IgD-negative memory B cell (primary cell): ENCODE data around the gene HRH2. TPM values are rescaled to one million over a fixed set of nuclear protein-coding genes. Genes with fewer than 3 reads are reported as not detected.

Experiments used
- H3K27ac Mint-ChIP-seq, 3 donors: one replicate each; pipeline ENCODE4 v1.8.0; 2020 to 2022; ENCODE audit warnings: mild to moderate bottlenecking in 3 of 3, mixed read lengths in 3 of 3, moderate library complexity in 1 of 3
- H3K27me3 Mint-ChIP-seq: one replicate; pipeline ENCODE4 v1.8.0; 2021; ENCODE audit warnings: mixed read lengths
- H3K36me3 Mint-ChIP-seq: one replicate; pipeline ENCODE4 v1.8.0; 2020; ENCODE audit warnings: mild to moderate bottlenecking, mixed read lengths
- H3K4me1 Mint-ChIP-seq, 3 donors: one replicate each; pipeline ENCODE4 v1.8.0; 2020 to 2022; ENCODE audit warnings: mixed read lengths in 3 of 3, mild to moderate bottlenecking in 1 of 3
- H3K4me3 Mint-ChIP-seq, 4 donors: one replicate each; pipeline ENCODE4 v1.8.0; 2020 to 2022; ENCODE audit warnings: mild to moderate bottlenecking in 4 of 4, mixed read lengths in 4 of 4, moderate library complexity in 3 of 4
- H3K9me3 Mint-ChIP-seq, 3 donors: one replicate each; pipeline ENCODE4 v1.8.0; 2020 to 2021; ENCODE audit warnings: mixed read lengths in 3 of 3, mild to moderate bottlenecking in 1 of 3
- polyA plus RNA-seq: library from polyadenylated mRNA; unstranded; fragments of 300-500 nt; fragmentation: Illumina TruSeq; gene quantifications from one replicate; pipeline ENCODE4 v1.2.3, GENCODE V29; 2021

The HRH2 gene
- polyA plus RNA-seq, 1 donor from 2014 or later, result 0.49 TPM

DNA sequence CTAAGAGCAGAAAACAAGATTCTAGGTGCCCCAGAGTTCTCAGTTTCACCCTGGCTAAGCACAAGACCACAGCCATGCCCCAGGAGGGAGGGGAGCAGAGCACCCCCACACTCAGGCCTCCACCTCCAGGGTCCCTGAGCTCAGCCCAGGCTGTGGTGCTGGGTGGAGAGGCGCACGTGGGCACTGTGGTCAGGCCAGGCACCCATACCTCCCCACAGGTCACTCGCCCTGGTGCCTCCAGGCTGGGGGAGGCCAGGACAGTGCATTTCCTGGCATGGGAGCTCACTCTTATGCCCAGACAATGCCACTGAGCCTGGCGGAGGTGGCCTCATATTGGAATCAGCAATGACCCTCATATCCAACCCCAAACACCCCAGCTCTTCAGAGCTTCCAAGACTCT, 78.8 kb downstream of the HRH2 start:
- no peak overlapping the region for H3K27ac Mint-ChIP-seq

DNA sequence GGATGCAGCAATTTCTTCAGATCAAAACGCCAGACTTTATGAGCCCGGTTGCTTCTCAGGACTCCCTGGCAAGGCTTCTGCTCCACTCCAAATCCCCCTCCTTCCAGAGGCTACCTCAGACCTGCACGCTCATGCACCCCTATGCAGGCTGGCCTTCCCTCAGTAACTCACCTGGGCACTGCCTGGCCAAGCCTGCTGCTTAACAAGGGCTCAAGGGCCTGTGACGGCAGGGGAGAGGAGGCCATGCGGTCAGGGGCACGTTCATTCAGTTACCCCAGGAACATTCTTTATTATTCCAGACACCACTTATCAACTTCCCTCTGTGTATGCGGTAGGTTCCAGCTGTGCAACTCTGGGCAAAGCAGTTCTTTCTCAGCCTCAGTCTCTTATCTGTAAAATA, 79.6 kb downstream of the HRH2 start:
- Mint-ChIP-seq H3K36me3 (no peaks in the 10 kb centered on the region), H3K9me3 (peaks cover 0 to 4% (median 2%) of the 10 kb centered on the region in 3 donors), H3K27me3 (peaks cover 26% of the 10 kb centered on the region), H3K4me1 (no peaks in the 10 kb centered on the region), H3K27ac (no peak overlapping the region), H3K4me3 (no peak overlapping the region)

More for the DNA sequence above, 78.8 kb downstream of the HRH2 start:
- Mint-ChIP-seq H3K27me3 (peaks cover 27% of the 10 kb centered on the region), H3K4me1 (no peaks in the 10 kb centered on the region), H3K9me3 (peaks cover 0 to 4% (median 2%) of the 10 kb centered on the region in 3 donors), H3K36me3 (no peaks in the 10 kb centered on the region), H3K4me3 (no peak overlapping the region)

DNA sequence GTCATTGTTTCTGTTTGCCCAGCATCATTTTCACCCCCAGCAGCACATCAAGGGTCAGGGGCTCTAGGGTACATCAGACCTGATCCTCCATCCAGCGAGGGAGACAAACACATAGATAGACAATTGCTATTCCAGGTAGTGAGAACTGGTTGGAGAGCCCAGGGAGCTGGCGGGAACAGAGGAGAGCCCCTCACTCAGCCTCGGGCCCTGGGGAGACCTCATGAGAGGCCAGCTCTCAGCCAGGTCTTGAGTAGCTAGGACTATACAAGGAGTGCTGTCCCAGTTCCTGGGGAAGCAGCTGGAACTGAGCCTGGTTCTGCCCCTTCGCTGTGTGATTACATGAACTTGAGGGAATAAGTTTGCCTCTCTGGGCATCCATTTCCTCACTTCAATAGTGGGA, 80.3 kb downstream of the HRH2 start:
- Mint-ChIP-seq H3K27me3 (peaks cover 27% of the 10 kb centered on the region), H3K36me3 (no peaks in the 10 kb centered on the region), H3K9me3 (peaks cover 0 to 4% (median 0%) of the 10 kb centered on the region in 3 donors), H3K4me3 (no peak overlapping the region), H3K4me1 (no peaks in the 10 kb centered on the region), H3K27ac (peak overlapping the region in 1 of 3 donors; percentile 4)

DNA sequence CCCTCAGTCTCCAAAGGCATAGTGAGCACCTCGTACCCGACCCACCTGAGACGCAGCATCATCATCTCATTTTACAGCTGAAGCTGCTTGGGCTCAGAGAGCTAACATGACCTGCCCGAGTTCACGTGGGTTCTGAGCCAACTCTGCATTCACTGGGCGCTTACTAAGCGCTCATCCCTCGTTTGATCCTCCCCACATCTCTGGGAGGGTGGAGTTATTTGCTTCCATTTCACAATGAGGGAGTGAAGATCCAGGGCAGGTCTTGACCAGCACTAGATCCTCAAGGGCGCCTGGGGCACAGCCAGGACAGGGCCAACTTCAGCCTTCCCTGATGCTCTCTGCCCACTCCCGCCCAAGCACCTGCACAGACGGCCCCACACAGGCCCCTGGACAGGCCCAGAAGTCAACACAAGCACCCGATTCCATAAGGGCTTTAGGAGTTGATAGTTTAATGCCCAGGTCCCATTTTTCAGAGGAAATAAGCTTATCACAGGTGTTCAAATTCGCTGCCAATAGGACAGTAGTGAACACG, 80.8 kb downstream of the HRH2 start:
- Mint-ChIP-seq H3K27ac (no peak overlapping the region), H3K4me3 (no peak overlapping the region), H3K27me3 (peaks cover 26% of the 10 kb centered on the region), H3K36me3 (no peaks in the 10 kb centered on the region), H3K9me3 (peaks cover 0 to 2% (median 0%) of the 10 kb centered on the region in 3 donors), H3K4me1 (no peaks in the 10 kb centered on the region)

DNA sequence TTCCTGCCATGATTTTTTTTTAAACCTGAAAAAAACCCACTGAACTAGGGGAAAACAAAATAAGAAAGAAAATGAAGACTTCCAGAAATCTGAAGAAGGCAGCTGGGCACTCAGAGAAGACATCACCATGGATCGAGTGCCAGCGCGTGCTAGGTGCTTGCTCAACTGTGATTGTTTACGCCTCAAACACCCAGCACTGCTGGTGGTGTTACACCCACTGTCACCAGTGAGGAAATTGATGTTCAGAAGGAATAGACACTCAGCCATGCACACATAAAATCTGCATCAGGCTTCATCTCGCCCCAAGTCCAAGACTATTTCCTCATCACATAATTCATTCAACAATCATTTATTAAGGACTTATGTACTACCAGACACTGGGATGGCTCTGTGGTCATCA, 82.1 kb downstream of the HRH2 start:
- Mint-ChIP-seq H3K36me3 (no peaks in the 10 kb centered on the region), H3K9me3 (peaks cover 0 to 2% (median 0%) of the 10 kb centered on the region in 3 donors), H3K27ac (no peak overlapping the region), H3K27me3 (peaks cover 26% of the 10 kb centered on the region), H3K4me3 (no peak overlapping the region), H3K4me1 (no peaks in the 10 kb centered on the region)

DNA sequence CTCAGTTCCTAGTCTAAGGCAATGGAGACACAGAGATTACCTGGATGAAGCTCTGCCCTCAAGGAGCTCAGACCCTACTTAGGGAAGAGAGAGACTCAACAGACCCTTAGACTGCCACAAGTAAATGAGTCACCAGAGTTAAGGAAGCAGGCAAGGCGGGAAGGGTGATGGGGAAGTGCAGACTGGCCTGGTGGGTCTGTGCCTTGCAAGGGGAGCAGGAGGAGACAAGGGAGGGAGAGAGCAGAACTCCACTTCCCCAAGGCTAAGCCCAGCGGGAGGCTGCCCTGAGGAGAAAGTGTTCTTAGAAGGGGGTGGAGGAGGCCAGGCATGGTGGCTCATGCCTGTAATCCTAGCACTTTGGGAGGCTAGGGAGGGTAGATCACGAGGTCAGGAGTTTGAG, 83.7 kb downstream of the HRH2 start:
- Mint-ChIP-seq H3K4me1 (no peaks in the 10 kb centered on the region), H3K27me3 (peaks cover 26% of the 10 kb centered on the region), H3K27ac (no peak overlapping the region), H3K9me3 (peaks cover 0 to 2% (median 0%) of the 10 kb centered on the region in 3 donors), H3K4me3 (no peak overlapping the region), H3K36me3 (no peaks in the 10 kb centered on the region)

DNA sequence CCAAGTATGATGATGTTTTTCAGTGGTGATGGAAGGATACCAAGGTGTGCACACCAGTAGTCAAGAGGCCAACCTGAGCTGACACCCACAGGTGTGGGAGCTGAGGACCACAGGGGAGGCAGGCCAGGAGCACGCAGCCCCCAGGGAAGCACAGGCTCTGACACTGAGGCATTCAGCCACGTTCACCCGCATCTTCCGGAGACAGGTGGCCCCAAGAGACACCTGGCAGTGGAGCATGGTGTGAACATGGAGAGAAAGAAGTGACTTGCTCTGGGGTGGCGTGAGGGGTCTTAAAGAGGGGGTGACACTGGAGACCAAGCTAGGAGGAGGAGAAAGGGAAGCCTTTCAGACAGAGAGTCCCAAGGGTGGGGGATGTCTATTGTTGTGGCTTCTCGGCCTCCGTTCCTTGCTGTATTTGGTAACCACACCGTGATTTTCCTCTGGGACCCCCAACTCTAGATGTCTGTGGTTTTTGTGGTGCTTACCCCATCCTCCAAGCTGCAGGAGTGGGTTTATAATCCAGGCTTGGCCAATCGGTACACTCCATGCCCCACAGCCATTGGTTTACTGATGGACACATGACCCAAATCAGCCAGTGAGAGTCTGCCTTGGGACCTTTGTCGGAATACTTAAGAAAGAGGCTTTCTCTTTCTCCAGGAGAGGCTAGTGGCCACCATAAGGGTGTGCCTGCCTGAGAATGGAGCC, 84.6 kb downstream of the HRH2 start:
- H3K36me3 Mint-ChIP-seq, result no peaks in the 10 kb centered on the region
- no peak overlapping the region for H3K4me3 Mint-ChIP-seq
- no peak overlapping the region for H3K27ac Mint-ChIP-seq
- H3K9me3 Mint-ChIP-seq, result peaks cover 0 to 2% (median 0%) of the 10 kb centered on the region in 3 donors
- H3K4me1 Mint-ChIP-seq, result no peaks in the 10 kb centered on the region
- peaks cover 30% of the 10 kb centered on the region for H3K27me3 Mint-ChIP-seq

DNA sequence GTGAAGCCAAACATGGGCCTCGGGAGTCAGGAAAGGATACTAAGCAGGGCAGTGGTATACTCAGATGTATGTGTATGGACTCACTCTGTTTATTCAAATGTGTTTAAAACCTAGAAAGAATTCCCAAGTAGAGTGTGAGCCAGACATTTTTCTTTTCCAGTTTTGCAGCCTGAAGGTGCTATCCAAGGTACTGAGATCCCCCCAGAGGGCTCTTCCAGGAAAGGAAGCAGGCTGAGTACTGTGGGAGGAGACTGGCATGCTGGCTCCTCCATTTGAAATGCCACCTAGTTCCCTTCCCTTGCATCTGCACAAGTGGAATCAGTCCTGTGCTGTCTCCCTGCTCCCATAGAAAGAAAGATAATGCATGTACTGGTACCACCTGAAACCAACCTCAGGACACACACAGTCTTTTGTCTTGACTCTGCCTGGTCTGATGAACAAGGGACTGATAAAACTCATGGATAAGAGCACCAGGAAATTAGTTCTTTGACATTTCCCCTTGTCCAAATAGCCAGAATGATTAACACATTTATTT, 85.9 kb downstream of the HRH2 start:
- peaks cover 0 to 2% (median 0%) of the 10 kb centered on the region in 3 donors for H3K9me3 Mint-ChIP-seq
- no peak overlapping the region for H3K27ac Mint-ChIP-seq
- peaks cover 28% of the 10 kb centered on the region for H3K27me3 Mint-ChIP-seq
- no peaks in the 10 kb centered on the region for H3K36me3 Mint-ChIP-seq
- H3K4me3 Mint-ChIP-seq, result no peak overlapping the region
- no peaks in the 10 kb centered on the region for H3K4me1 Mint-ChIP-seq

DNA sequence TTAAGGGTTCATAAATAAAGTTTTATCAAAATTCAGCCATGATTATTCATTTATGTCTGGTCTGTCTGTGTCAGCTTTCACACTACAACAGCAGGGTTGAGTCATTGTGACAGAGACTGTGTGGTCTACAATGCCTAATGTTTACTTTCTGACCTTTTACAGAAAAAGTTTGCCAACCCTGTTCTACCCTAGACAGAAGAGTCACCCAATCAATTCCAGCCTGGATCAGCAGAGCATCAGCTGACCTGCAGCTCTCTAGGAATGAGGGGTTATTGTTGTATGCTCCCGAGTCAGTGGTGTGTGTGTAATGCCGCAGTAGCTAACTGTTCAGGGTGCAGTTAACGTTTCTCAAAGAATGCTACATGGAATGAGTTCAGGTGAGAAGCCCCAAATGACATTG, 87.3 kb downstream of the HRH2 start:
- Mint-ChIP-seq H3K4me3 (no peak overlapping the region), H3K4me1 (no peaks in the 10 kb centered on the region), H3K36me3 (no peaks in the 10 kb centered on the region), H3K27me3 (peaks cover 23% of the 10 kb centered on the region), H3K9me3 (peaks cover 0 to 2% (median 0%) of the 10 kb centered on the region in 3 donors), H3K27ac (no peak overlapping the region)

DNA sequence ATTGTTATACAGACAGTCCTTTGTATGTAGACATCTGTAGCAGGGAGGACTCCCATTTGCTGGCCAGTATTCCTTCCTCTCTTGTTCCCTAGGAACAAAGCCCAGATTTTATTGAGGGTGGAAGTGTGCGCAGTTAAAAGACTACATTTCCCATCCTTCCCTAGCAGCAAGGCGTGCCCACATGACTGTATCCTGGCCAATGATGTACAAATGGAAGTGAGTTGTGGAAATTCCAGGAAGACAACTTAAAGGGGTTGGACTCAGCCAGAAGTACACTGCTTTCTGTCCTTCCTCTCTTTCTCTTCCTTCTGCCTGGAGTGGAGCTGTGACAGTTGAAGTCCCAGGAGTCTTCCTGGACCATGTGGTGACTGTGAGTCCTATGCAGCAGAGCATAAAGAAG, 89.0 kb downstream of the HRH2 start:
- Mint-ChIP-seq H3K9me3 (peaks cover 0 to 2% (median 0%) of the 10 kb centered on the region in 3 donors), H3K36me3 (no peaks in the 10 kb centered on the region), H3K27me3 (peaks cover 20% of the 10 kb centered on the region), H3K4me3 (no peak overlapping the region), H3K27ac (no peak overlapping the region), H3K4me1 (no peaks in the 10 kb centered on the region)

DNA sequence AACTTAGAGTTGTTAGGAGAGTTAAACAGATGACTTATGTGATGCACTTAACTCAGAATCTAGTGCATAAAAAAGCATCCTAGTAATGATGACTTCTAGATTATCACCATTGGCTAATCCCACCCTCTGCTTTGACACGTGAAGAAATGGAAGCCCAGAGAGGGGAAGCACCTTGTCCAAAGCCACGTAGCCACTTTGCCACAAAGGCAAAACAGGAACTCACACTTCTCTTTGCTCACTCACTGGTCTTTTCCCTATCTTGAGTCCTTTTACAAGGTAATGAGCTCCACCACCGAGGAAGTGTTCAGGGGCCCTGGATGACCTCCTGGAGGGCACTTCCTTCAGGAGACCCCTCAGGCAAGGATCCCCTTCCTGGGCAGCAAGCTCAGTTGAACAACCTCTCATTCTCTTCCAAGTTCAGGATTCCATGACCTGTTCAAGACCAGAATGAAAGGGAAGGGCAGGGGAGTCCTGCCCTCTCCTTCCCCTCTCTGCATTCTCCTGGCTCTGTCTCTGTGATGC, 89.7 kb downstream of the HRH2 start:
- Mint-ChIP-seq H3K27ac (no peak overlapping the region), H3K9me3 (peaks cover 0 to 2% (median 0%) of the 10 kb centered on the region in 3 donors), H3K4me1 (no peaks in the 10 kb centered on the region), H3K4me3 (no peak overlapping the region), H3K36me3 (no peaks in the 10 kb centered on the region), H3K27me3 (peaks cover 25% of the 10 kb centered on the region)

DNA sequence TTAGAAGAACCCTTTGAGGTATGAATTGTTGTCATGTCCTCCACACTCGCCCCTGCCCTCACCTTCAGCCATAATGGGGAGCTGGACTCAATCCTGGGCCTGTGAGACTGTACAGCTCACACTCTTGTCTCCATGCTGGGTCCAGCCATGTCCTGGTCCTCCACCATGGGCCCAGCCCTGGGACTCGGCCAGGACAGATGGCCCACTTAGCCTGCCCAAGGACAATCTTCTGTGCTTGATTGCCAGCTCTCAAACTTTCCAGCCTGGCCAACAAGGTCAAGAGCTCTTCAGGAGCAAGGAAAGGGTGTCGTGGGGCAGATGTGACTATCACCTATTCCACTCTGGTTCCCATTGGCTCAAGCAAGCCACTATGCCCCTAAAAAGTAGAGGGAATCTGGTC, 90.8 kb downstream of the HRH2 start:
- Mint-ChIP-seq H3K27me3 (peaks cover 24% of the 10 kb centered on the region), H3K27ac (no peak overlapping the region), H3K4me3 (no peak overlapping the region), H3K36me3 (no peaks in the 10 kb centered on the region), H3K4me1 (no peaks in the 10 kb centered on the region), H3K9me3 (no peaks in the 10 kb centered on the region)

DNA sequence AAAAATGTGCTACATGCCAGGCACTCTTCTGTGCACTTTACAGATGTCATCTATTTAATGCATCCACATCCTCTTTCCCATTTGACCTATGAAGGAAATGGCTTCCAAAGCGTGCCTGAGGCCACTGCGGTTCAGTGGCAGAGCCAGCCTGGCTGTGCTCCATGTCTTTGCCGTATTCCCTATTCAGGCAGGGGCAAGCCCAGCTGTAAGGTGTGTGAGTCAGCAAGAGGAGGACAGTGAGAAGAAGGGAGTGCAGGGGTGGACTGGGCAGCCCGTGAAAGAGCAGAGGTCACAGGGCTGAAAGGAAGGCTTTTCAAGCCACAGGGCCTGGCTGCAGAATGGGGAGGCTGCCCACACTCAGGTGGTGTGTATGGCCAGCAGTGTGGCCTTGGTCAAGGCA, 91.7 kb downstream of the HRH2 start:
- no peak overlapping the region for H3K27ac Mint-ChIP-seq
- no peak overlapping the region for H3K4me3 Mint-ChIP-seq
- H3K4me1 Mint-ChIP-seq, result no peaks in the 10 kb centered on the region
- H3K27me3 Mint-ChIP-seq, result peaks cover 29% of the 10 kb centered on the region
- no peaks in the 10 kb centered on the region for H3K9me3 Mint-ChIP-seq
- no peaks in the 10 kb centered on the region for H3K36me3 Mint-ChIP-seq

DNA sequence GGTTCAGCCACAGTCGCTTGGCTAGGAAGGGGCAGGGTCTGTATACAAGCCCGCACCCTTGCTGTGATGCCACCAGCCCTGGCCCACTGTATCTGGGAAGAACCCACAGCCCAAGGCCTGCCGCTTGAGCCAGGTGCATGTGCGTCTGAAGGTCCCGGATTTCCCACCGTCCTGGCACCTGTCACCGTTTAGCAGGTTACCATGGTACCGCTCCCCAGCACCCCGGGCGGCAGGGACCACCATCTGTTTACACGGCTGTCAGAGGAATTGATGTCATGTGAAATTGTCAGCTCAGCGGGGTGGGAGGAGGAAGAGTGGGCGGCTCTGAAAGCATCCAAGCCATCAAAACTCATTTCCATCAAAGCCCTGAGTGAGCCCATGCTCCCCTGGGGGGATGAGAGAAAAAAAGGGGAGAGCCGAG, 92.7 kb downstream of the HRH2 start:
- Mint-ChIP-seq H3K36me3 (peaks cover 1% of the 10 kb centered on the region), H3K4me1 (no peaks in the 10 kb centered on the region), H3K4me3 (no peak overlapping the region), H3K27ac (no peak overlapping the region), H3K9me3 (no peaks in the 10 kb centered on the region), H3K27me3 (peaks cover 37% of the 10 kb centered on the region)

DNA sequence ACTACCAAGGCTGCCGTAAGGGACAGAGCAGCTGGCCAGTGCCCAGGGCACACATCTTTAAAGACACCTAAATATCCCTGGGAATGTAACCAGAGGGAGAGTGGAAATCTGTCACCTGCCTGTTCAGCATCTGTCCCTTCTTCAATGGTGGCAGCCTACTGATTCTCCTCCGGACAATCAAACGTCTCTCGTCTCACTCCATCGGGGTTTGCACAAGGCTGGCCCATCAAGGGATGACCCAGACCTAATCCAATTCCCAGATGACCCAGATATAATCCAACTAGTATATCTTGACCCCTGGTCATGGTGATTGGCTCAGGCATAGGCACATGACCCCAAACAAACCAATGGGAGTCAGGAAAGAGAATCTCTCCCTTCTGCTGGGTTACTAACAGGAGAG, 93.5 kb downstream of the HRH2 start:
- Mint-ChIP-seq H3K4me3 (no peak overlapping the region), H3K27ac (no peak overlapping the region), H3K36me3 (peaks cover 1% of the 10 kb centered on the region), H3K4me1 (no peaks in the 10 kb centered on the region), H3K27me3 (peaks cover 37% of the 10 kb centered on the region), H3K9me3 (no peaks in the 10 kb centered on the region)
